H9 (cell line): Measurements from ENCODE around the gene CEP152. TPM values are rescaled to one million over a fixed set of nuclear protein-coding genes. Genes with fewer than 3 reads are reported as not detected.

Experiments used
- DNase-seq: peaks from one replicate; pipeline ENCODE4 v3.0.0-alpha.2; 2017
- H2AFZ ChIP-seq: one replicate; pipeline ENCODE4 v1.6.1; 2013; ENCODE audit warnings: mild to moderate bottlenecking, low read length, control low read depth, moderate library complexity
- H2AK5ac ChIP-seq: 2 replicates; pipeline ENCODE4 v1.6.1; 2013; ENCODE audit warnings: low read length, control low read depth, mixed read lengths; ENCODE audit not compliant: insufficient read length
- H2BK120ac ChIP-seq: one replicate; pipeline ENCODE4 v1.6.1; 2013; ENCODE audit warnings: low read depth, mild to moderate bottlenecking, low read length, control low read depth, inconsistent platforms; ENCODE audit not compliant: poor library complexity, severe bottlenecking
- H2BK12ac ChIP-seq: 2 replicates; pipeline ENCODE4 v1.6.1; 2013; ENCODE audit warnings: low read length, control low read depth, mixed read lengths, low read depth; ENCODE audit not compliant: insufficient read length
- H2BK15ac ChIP-seq: 2 replicates; pipeline ENCODE4 v1.6.1; 2013; ENCODE audit warnings: low read depth, low read length, control low read depth
- H2BK20ac ChIP-seq: one replicate; pipeline ENCODE4 v1.6.1; 2013; ENCODE audit warnings: low read depth, mild to moderate bottlenecking, low read length, control low read depth, inconsistent platforms; ENCODE audit not compliant: poor library complexity, severe bottlenecking
- H2BK5ac ChIP-seq: 2 replicates; pipeline ENCODE4 v1.6.1; 2013; ENCODE audit warnings: low read length, control low read depth, mixed read lengths; ENCODE audit not compliant: insufficient read length
- H3K14ac ChIP-seq: 2 replicates; pipeline ENCODE4 v1.6.1; 2013; ENCODE audit warnings: low read length, control low read depth; ENCODE audit not compliant: insufficient read depth
- H3K18ac ChIP-seq: 2 replicates; pipeline ENCODE4 v1.6.1; 2013; ENCODE audit warnings: low read depth, mild to moderate bottlenecking, mixed read lengths, low read length, control low read depth; ENCODE audit not compliant: insufficient read length
- H3K23ac ChIP-seq: 2 replicates; pipeline ENCODE4 v1.6.1; 2013; ENCODE audit warnings: low read length, control low read depth, mixed read lengths, low read depth; ENCODE audit not compliant: insufficient read length
- H3K23me2 ChIP-seq: 2 replicates; pipeline ENCODE4 v1.6.1; 2013; ENCODE audit warnings: low read depth, mild to moderate bottlenecking, mixed read lengths, low read length, control low read depth; ENCODE audit not compliant: insufficient read length, poor library complexity, severe bottlenecking
- H3K27ac ChIP-seq: 2 replicates; pipeline ENCODE4 v1.5.1; 2013; ENCODE audit warnings: low read length, control low read depth, mixed read lengths, low read depth; ENCODE audit not compliant: insufficient read length
- H3K27me3 ChIP-seq: 2 replicates; pipeline ENCODE4 v1.6.1; 2013; ENCODE audit warnings: low read length, control low read depth, inconsistent platforms; ENCODE audit not compliant: insufficient read depth
- H3K4ac ChIP-seq: 2 replicates; pipeline ENCODE4 v1.6.1; 2013; ENCODE audit warnings: low read depth, mild to moderate bottlenecking, control low read depth, inconsistent platforms, low read length, moderate library complexity
- H3K4me1 ChIP-seq: 2 replicates; pipeline ENCODE4 v1.6.1; 2013; ENCODE audit warnings: low read length, control low read depth, inconsistent platforms; ENCODE audit not compliant: insufficient read depth
- H3K4me2 ChIP-seq: 2 replicates; pipeline ENCODE4 v1.6.1; 2013; ENCODE audit warnings: low read length, control low read depth, mixed read lengths; ENCODE audit not compliant: insufficient read length, insufficient read depth
- H3K56ac ChIP-seq: 2 replicates; pipeline ENCODE4 v1.6.1; 2013; ENCODE audit warnings: low read depth, mild to moderate bottlenecking, mixed read lengths, low read length, control low read depth; ENCODE audit not compliant: insufficient read length
- H3K79me1 ChIP-seq: 2 replicates; pipeline ENCODE4 v1.6.1; 2013; ENCODE audit warnings: low read depth, mild to moderate bottlenecking, moderate library complexity, low read length, control low read depth, inconsistent platforms; ENCODE audit not compliant: insufficient read depth, poor library complexity, severe bottlenecking
- H3K79me2 ChIP-seq: 2 replicates; pipeline ENCODE4 v1.6.1; 2013; ENCODE audit warnings: low read length, control low read depth, inconsistent platforms; ENCODE audit not compliant: insufficient read depth
- H3K9ac ChIP-seq: 2 replicates; pipeline ENCODE4 v1.6.1; 2013; ENCODE audit warnings: low read length, control low read depth, mixed read lengths; ENCODE audit not compliant: insufficient read length; ENCODE audit errors: extremely low read depth
- H3K9me3 ChIP-seq: one replicate; pipeline ENCODE4 v1.6.1; 2013; ENCODE audit warnings: low read depth, low read length, inconsistent platforms; ENCODE audit not compliant: control insufficient read depth
- H3T11ph ChIP-seq: one replicate; pipeline ENCODE4 v1.6.1; 2013; ENCODE audit warnings: mild to moderate bottlenecking, low read length, control low read depth, inconsistent platforms
- H4K20me1 ChIP-seq: one replicate; pipeline ENCODE4 v1.6.1; 2013; ENCODE audit not compliant: control insufficient read depth, insufficient read length, insufficient read depth
- H4K5ac ChIP-seq: 2 replicates; pipeline ENCODE4 v1.6.1; 2013; ENCODE audit warnings: low read depth, mild to moderate bottlenecking, mixed read lengths, low read length, control low read depth; ENCODE audit not compliant: insufficient read length
- H4K8ac ChIP-seq: replicated peaks from 2 replicates; pipeline ENCODE4 v1.6.1; 2013; ENCODE audit warnings: low read length, control low read depth, mixed read lengths, low read depth; ENCODE audit not compliant: insufficient read length
- H4K91ac ChIP-seq: 2 replicates; pipeline ENCODE4 v1.6.1; 2013; ENCODE audit warnings: low read depth, mild to moderate bottlenecking, moderate library complexity, mixed read lengths, low read length, control low read depth; ENCODE audit not compliant: insufficient read length
- H3K27ac Mint-ChIP-seq, 3 experiments: 2 replicates in 2 of 3; 3 replicates in 1 of 3; pipeline ENCODE4 v1.8.0; 2020 to 2021; ENCODE audit warnings: mixed read lengths in 3 of 3, mild to moderate bottlenecking in 1 of 3, moderate library complexity in 1 of 3
- H3K27me3 Mint-ChIP-seq: 2 replicates; pipeline ENCODE4 v1.8.0; 2021; ENCODE audit warnings: low read depth, mild to moderate bottlenecking, moderate library complexity, mixed read lengths
- H3K36me3 Mint-ChIP-seq, 3 experiments: 2 replicates in 2 of 3; 3 replicates in 1 of 3; pipeline ENCODE4 v1.8.0; 2020 to 2021; ENCODE audit warnings: low read depth in 3 of 3, mixed read lengths in 3 of 3; ENCODE audit not compliant: insufficient read depth in 1 of 3
- H3K4me1 Mint-ChIP-seq, 2 experiments: 2 replicates each; pipeline ENCODE4 v1.8.0; 2020; ENCODE audit warnings: mixed read lengths in 2 of 2
- H3K4me3 Mint-ChIP-seq, 2 experiments: 2 replicates in 1 of 2; 3 replicates in 1 of 2; pipeline ENCODE4 v1.8.0; 2020 to 2021; ENCODE audit warnings: mild to moderate bottlenecking in 2 of 2, mixed read lengths in 2 of 2, moderate library complexity in 1 of 2
- H3K9me3 Mint-ChIP-seq, 2 experiments: 2 replicates in 1 of 2; 3 replicates in 1 of 2; pipeline ENCODE4 v1.8.0; 2020; ENCODE audit warnings: mild to moderate bottlenecking in 2 of 2, mixed read lengths in 2 of 2, moderate library complexity in 1 of 2
- WGBS: extraction: QIAGEN DNeasy Blood & Tissue Kit; methylation state at CpG from one replicate; pipeline ENCODE4 v1.1.7; 2013; ENCODE audit warnings: missing lambda C conversion rate, low lambda C conversion rate, mixed read lengths; ENCODE audit not compliant: insufficient read length; ENCODE audit errors: extremely low coverage; 5-methylcytosine and 5-hydroxymethylcytosine counted together
- total RNA-seq: library from RNA; stranded (reverse); gene quantifications from 2 replicates; pipeline ENCODE4 v1.2.1, GENCODE V29; 2021
- TF ChIP-seq, protein P1 (sequence below): fragments of 200-600 bp; sonication (generic); conservative IDR thresholded peaks from 3 replicates; pipeline ENCODE4 v1.8.0; 2021; ENCODE audit warnings: antibody characterized with exemption, mild to moderate bottlenecking

CEP152 gene
- total RNA-seq, 1 experiment from 2014 or later = 10.9 TPM

DNA sequence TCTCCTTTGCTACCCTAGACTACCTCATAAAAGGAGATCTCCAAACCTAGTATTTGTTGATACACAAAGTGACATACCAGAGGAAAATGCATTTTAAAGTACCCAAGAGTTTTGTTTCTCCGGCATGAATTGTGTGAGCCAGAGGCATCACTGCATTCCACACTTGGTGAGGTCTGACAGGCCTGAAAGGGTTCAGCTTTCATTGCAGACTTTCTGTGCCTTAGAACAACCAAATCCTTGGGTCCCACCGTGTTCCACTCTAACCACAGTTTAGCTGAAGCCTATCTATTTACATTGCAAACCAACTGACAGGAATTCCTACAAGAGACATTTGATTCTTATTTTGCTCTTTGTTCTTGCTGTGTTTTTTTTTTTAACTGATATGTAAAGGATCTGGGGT, 46.1 kb upstream of the CEP152 start:
- H2BK20ac ChIP-seq = no peak overlapping the region
- no peak overlapping the region for H3K4me2 ChIP-seq
- Mint-ChIP-seq H3K4me3 (no peak overlapping the region), H3K27me3 (peaks cover 2% of the 10 kb centered on the region; the same call in 1 of the 2 replicates), H3K36me3 (no peaks in the 10 kb centered on the region), H3K4me1 (peaks cover 20 to 32% of the 10 kb centered on the region in 2 experiments), H3K27ac (peak overlapping the region in 2 of 3 experiments; percentile 61 to 80; a peak in 4 of 7 replicates), H3K9me3 (no peaks in the 10 kb centered on the region; a peak in 1 of 5 replicates)
- no peak overlapping the region for H2AK5ac ChIP-seq
- no peaks in the 10 kb centered on the region for H3K79me2 ChIP-seq
- H2BK15ac ChIP-seq = no peak overlapping the region
- no peak overlapping the region for H4K8ac ChIP-seq
- no peak overlapping the region for H3K56ac ChIP-seq
- H3K4me1 ChIP-seq = peaks cover 5% of the 10 kb centered on the region; the same call in 1 of the 2 replicates
- H3T11ph ChIP-seq = no peak overlapping the region
- no CpG with 5 or more reads among the region's 2 CpGs for WGBS
- H3K14ac ChIP-seq = no peak overlapping the region
- no peak overlapping the region for H4K91ac ChIP-seq
- no peaks in the 10 kb centered on the region for H3K79me1 ChIP-seq
- no peak overlapping the region for H3K9ac ChIP-seq
- H3K18ac ChIP-seq = no peak overlapping the region
- H3K23ac ChIP-seq = no peak overlapping the region
- peak; percentile 39 for DNase-seq
- H2BK120ac ChIP-seq = no peak overlapping the region
- H3K27me3 ChIP-seq = no peaks in the 10 kb centered on the region
- no peak overlapping the region for H2AFZ ChIP-seq
- no peak overlapping the region for H3K4ac ChIP-seq
- H2BK12ac ChIP-seq = no peak overlapping the region
- no peak overlapping the region for H4K5ac ChIP-seq
- TF ChIP-seq, protein P1, sequence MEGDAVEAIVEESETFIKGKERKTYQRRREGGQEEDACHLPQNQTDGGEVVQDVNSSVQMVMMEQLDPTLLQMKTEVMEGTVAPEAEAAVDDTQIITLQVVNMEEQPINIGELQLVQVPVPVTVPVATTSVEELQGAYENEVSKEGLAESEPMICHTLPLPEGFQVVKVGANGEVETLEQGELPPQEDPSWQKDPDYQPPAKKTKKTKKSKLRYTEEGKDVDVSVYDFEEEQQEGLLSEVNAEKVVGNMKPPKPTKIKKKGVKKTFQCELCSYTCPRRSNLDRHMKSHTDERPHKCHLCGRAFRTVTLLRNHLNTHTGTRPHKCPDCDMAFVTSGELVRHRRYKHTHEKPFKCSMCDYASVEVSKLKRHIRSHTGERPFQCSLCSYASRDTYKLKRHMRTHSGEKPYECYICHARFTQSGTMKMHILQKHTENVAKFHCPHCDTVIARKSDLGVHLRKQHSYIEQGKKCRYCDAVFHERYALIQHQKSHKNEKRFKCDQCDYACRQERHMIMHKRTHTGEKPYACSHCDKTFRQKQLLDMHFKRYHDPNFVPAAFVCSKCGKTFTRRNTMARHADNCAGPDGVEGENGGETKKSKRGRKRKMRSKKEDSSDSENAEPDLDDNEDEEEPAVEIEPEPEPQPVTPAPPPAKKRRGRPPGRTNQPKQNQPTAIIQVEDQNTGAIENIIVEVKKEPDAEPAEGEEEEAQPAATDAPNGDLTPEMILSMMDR = no peak
- no peaks in the 10 kb centered on the region for H3K9me3 ChIP-seq
- H3K27ac ChIP-seq = peak overlapping the region; percentile 64
- no peaks in the 10 kb centered on the region for H4K20me1 ChIP-seq
- no peaks in the 10 kb centered on the region for H3K23me2 ChIP-seq
- no peak overlapping the region for H2BK5ac ChIP-seq
